SK-MEL-5 (cell line): ENCODE results near the gene PAXIP1. TPM values are rescaled to one million over a fixed set of nuclear protein-coding genes. Genes with fewer than 3 reads are reported as not detected.

Experiments
- DNase-seq: peaks from one replicate; pipeline ENCODE4 v3.0.0-alpha.2; 2016; ENCODE audit warnings: low read depth, low spot score
- in situ Hi-C: cut with HindIII; loops from 2 replicates; pipeline ENCODE4 v1.10.0; 2016; ENCODE audit warnings: low sequenced_read_pairs, high pct_unique_total_duplicates, low pct_unique_long_range_greater_than_20kb
- total RNA-seq: library from RNA; depleted of rRNA; stranded (reverse); fragments of >200 nt; shearing (Covaris generic); gene quantifications from 2 replicates; pipeline ENCODE4 v1.2.3, GENCODE V29; 2014; rRNA removed

Gene PAXIP1
- total RNA-seq, 1 experiment from 2014 or later = 18.0 TPM

DNA sequence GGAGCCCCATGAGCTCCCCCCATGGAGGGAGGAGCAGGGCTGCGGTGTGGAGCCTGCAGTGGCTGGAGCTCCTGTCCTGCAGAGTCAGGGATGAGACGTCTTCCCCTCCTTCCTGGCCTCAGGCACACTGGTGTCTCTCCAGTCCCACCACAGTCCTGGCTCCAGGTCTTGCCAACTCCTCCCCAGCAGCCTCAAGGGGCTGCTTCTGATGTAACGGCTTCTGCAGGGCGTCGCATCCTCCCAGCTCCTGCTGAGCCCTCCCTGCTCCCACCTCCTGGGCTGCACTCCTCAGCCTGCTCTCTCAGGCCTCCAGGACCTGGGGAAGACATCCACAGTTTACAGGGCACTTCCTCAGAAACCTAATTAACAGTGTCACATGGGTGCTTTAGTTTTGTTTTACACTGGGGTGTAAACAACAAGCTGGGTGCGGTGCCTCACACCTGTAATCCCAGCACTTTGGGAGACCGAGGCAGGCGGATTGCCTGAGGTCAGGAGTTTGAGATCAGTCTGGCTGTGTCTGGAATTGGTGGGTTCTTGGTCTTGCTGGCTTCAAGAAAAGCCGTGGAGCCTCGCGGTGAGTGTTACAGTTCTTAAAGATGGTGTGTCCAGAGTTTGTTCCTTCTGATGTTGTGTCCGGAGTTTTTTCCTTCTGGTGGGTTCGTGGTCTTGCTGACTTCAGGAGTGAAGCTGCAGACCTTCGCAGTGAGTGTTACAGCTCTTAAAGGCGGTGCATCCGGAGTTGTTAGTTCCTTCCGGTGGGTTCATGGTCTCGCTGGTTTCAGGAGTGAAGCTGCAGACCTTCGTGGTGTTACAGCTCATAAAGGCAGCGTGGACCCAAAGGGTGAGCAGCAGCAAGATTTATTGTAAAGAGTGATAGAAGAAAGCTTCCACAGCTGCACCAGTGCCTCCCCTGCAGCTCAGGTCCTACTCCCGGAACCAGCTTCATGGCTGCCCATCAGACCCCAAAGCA lies 95.0 kb downstream of the PAXIP1 start:
- in situ Hi-C loops = no loop called here
- no peak for DNase-seq

DNA sequence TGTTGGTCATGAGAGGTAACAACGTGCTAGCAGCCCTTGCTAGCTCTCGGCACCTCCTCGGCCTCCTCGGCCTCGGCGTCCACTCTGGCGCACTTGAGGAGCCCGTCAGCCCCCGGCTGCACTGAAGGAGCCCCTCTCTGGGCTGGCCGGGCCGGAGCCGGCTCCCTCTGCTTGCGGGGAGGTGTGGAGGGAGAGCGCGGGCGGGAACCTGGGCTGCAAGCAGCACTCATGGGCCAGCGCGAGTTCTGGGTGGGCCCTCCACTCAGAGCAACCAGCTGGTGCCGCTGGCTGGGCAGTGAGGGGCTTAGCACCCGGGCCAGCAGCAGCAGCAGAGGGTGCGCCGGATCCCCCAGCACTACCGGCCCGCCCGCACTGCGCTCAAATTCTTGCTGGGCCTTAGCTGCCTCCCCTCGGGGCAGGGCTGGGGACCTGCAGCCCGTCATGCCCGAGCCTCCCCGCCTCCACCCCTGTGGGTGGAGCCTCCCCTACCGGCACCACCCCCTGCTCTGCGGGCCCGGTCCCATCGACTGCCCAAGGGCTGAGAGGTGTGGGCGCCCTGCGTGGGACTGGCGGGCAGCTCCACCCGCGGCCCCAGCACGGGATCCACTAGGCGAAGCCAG lies 96.1 kb downstream of the PAXIP1 start:
- DNase-seq = no peak
- in situ Hi-C loops = no loop called here

DNA sequence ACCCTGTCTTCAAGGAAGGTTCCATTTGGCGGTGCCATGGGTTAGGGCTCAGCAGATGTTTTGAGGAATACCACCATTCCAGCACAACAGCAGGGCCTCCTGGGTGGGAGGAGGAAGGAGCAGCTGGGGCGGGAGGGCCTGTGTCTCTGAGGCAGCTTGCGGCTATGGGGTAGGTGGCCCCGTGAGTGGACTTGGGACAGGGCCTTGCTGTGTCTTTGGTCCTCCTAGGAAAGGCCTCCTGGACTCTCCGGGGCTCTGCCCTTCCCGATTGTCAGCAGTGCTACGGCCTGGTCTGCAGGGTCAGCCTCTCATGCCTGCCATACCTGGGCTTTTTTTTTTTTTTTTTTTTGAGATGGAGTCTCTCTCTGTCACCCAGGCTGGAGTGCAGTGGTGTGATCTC lies 96.7 kb downstream of the PAXIP1 start:
- in situ Hi-C loops = no loop called here
- no peak for DNase-seq

DNA sequence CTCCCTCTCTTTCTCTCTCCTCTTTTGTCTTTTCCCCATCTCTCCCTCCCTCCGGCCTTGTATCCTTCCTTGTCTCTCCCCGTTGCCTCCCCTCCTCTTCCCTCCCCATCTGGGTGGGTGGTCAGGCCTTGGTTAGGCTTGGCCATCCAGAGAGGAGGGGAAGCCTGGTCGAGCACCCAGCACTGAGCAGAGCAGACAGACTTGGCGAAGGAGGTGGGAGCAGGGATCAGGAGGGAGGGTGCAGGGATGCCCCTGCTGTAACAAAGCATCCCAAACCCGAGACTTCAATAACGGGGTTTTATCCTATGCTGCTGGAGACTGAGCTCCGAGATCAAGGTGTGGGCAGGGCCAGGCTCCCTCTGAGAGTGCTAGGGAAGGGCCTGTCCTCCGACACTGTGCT lies 97.3 kb downstream of the PAXIP1 start:
- in situ Hi-C loops = no loop called here
- no peak for DNase-seq

DNA sequence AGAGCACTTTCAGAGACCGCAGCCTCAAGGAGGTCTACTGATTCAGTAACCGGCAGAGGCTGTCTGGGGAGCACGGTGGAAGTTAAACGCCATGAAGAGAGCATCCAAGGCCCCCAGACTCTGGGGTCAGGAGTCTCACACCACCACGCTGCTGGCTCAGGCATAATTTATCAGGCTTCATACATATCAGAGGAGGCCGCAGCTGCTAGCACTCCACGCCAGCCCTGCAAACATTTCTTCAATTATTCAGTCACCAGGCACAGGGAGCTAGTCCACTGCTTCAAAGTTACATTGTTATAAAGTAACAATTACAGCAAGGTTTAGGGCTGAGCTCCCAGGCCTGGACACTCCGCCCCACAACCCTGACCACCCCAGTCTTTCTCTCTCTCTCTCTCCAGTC lies 97.8 kb downstream of the PAXIP1 start:
- no peak for DNase-seq
- in situ Hi-C loops = no loop called here

DNA sequence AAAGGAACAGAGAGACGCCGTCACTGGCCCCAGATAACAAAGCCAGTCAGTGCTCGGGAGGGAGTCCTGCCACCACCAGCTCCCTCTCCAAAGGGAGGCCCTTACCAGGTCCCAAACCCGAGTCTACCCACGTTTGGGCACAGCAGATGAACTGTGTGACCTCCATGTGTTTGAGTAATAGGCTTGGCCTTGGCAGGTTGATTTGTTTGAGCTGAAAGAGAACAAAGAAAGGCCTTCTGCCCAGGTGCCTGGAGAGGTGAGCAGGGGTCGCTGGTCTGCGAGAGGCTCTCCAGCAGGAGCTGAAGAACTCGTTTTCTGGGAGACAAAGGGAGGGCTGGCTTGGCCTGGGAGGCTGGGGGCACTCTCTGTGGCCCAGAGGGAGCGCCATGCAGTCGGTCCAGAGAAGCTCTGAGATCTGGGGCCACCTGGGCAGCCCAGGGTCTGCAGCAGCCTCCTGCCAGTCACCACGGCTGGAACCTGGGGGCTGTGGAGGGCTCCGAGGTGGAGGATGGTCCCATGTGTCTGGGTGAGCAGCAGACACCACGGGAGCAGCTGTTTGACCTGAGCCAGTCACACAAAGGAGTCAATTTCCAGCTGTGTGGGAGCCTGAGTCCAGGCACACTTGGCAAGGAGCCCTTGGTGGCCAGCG lies 99.7 kb downstream of the PAXIP1 start:
- DNase-seq = no peak

DNA sequence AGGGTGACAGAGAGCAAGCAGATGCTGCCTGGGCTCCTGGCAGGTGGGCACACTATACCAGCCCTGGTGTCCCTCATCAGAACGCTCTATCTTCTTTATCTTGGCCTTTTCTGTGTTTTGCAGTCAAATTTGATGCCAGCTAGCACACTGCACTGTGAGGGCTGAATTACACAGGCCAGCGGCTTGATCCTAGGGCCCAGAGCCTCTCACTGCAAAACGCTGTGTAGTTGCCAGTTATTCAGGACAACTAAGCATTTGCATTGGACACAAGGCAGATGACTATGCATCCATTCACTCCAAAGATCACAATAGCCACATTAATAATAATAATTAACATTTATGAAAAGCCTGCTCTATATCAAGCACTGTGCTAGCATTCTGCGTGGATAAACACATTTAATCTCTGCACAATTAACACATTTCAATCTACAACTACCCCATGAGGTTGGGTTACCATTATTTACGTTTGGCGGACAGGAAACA lies 100.3 kb downstream of the PAXIP1 start:
- no peak for DNase-seq
- in situ Hi-C loops = no loop called here

More for the DNA sequence above, 99.7 kb downstream of the PAXIP1 start:
- in situ Hi-C loops = no loop called here

DNA sequence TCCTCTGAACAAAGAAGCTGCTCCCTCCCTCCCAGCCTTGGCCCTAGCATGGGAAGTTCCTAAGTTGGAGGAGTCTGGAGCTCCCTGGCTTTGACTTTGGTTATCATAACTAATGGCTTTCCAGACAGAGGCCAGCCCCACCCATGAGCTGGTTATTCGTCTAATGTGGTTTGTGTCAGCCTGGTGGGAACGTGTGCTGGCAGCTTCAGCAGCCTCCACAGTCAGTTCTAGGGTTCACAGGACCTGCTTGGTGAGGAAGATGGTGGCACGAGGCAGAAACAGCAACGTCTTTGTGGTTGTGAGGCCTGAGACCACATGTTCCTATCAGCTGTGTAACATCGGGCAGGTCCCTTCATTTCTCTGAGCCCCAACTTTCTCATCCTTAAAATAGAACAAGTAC lies 103.1 kb downstream of the PAXIP1 start:
- DNase-seq = no peak
- in situ Hi-C loops = no loop called here

DNA sequence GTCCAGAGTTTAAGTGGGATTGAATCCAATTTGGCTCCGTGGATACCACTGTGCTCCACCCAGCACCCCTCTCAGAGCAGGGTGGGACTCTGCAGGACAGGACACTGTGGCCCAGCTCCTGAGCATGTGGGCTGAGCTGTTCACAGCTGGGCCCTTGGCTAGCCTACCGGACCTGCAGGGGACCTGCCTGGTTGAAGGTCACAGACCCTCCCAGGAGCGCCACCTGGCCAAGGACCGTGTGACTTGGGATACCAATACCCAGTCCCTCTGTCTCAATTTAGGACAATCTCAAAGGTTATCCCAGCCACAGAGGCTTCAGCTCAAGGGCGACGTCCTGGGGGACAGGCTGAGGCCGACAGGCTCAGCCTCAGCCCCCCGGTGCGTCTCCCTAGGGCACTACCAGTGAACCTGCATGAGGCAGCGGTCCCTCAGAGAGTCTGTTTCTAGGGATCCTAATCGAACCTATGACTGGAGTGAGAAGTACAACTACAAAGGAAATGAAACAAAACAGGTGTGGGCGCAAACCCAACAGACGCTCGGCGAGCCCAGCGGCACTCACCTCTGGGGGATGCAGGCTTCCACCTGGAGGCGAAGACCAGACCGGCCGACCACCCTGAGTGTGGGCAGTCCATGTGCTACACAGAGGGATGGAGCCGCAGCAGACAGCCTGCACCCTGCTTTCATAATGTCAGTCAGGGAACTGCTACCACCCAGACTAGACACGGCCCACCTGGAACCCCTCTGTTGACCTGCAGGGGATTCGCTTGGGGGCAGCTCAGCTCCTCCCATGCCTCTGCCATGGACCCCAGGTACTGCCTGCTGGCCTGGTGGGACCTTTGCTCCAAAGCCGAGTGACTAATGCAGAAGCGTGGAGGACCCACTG lies 103.7 kb downstream of the PAXIP1 start:
- no peak for DNase-seq
- in situ Hi-C loops = no loop called here

DNA sequence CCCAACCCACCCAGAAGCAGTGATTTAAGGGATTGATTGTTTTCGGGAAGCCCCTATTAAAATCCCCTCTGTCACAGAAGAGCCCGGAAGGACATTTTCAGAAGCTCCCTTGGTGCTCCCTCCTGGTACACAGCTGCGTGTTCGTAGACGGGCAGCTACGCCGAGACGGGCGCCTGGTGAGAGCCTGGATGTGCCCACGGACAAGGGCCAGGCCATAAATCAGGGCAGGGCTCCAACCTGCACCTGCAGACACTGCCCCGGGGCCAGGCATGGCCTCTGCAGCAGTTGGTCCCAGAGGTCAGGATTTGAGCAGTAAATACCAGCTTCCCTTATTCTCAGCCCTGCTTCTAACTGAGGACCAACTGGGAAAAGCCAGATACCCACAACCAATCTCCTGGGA lies 106.8 kb downstream of the PAXIP1 start:
- no peak for DNase-seq
- in situ Hi-C loops = no loop called here

Other genes starting within 250 kb of the PAXIP1 start
- gene HTR5A, start 67.2 kb upstream of the PAXIP1 start, total RNA-seq = 0.11 TPM in 1 of 2 replicates, not detected in the other